22Rv1 (cell line): Measurements from ENCODE around the gene RHBDD2.

Experiments used
- ZFX ChIP-seq: fragments of 450-650 bp; IDR thresholded peaks from 2 replicates; pipeline ENCODE4 v1.6.1; 2017; ENCODE audit warnings: antibody characterized with exemption, borderline replicate concordance
- TF ChIP-seq, protein P1 (sequence below): fragments of 450-650 bp; IDR thresholded peaks from 2 replicates; pipeline ENCODE4 v1.5.1; 2017; ENCODE audit warnings: mild to moderate bottlenecking

DNA sequence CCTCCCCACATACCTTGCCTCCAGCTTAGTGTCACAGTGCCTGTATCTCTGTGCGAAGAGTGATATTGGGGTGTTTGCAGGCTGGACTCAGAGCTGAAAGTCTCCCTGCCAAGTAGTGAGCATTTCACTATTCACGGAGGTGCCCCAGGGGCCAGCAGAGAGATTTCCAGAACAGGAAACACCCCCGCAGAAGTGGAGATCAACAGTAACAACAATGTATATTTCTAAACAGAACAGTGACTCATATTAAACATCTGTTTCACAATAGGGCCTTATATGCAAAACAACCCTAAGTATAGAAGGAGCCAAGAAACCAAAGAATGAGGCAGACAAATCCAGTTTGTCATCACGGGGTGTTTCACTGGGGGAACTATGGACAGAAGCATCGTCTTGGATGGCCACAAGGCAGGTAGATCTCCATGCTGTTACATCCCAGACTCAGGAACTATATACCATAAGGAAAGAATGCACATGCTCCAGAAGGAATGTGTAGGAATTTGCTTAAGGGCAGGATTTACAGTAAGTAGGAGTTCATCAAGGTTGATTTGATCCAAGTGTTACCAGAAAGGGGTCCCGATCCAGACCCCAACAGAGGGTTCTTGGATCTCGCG is 35.9 kb upstream of the RHBDD2 start:
- TF ChIP-seq, protein P1, sequence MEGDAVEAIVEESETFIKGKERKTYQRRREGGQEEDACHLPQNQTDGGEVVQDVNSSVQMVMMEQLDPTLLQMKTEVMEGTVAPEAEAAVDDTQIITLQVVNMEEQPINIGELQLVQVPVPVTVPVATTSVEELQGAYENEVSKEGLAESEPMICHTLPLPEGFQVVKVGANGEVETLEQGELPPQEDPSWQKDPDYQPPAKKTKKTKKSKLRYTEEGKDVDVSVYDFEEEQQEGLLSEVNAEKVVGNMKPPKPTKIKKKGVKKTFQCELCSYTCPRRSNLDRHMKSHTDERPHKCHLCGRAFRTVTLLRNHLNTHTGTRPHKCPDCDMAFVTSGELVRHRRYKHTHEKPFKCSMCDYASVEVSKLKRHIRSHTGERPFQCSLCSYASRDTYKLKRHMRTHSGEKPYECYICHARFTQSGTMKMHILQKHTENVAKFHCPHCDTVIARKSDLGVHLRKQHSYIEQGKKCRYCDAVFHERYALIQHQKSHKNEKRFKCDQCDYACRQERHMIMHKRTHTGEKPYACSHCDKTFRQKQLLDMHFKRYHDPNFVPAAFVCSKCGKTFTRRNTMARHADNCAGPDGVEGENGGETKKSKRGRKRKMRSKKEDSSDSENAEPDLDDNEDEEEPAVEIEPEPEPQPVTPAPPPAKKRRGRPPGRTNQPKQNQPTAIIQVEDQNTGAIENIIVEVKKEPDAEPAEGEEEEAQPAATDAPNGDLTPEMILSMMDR = no peak
- TF ChIP-seq ZFX = no peak
